CD4-positive, alpha-beta T cell treated with Interleukin-12 subunit alpha and Interleukin-12 subunit beta, for 1 hour (primary cell): ENCODE results near the gene KLHDC10.
"Not testable (repeated sequence)": the region's sequence is repeated elsewhere in the genome, so short reads cannot be mapped to it uniquely, and the experiment has no call there.

Experiments used
- DNase-seq: peaks from one replicate; pipeline ENCODE4 v3.0.0-alpha.2; 2020

Gene KLHDC10

DNA sequence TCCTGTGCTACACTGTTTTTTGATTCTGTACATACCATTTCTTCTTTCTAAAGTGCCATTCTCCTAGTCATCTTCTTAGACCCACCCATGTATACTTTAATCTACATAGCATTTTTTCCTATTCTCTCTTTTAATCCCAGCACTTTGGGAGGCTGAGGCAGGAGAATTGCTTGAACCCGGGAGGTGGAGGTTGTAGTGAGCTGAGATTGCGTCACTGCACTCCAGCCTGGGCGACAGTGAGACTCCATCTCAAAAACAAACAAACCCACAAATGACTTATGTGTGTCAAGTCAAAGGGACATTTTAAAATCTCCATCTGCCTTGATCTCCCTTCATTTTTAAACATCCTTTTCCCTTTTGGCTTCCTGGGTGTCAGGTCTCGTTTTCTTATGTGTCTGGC lies 13.2 kb downstream of the KLHDC10 start:
- DNase-seq, result not testable (repeated sequence)

GRCh38 chr7:130084037-130084875 lies 13.9 kb downstream of the KLHDC10 start:
- DNase-seq, result peak; percentile 18

DNA sequence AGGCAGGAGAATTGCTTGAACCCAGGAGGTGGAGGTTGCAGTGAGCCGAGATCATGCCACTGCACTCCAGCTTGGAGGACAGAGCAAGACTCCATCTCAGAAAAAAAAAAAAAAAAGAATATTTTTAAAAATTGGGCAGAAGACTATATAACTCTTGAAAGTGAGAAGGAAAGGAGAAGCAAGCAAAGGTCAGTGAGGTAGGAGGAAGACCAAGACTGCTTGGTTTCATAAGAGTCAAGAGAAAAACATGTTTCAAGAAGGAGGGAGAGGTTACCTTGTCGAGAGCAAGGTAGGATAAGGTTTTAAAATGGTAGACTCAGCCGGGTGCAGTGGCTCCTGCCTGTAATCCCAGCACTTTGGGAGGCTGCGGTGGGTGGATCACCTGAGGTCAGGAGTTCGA lies 14.9 kb downstream of the KLHDC10 start:
- DNase-seq, result not testable (repeated sequence)

DNA sequence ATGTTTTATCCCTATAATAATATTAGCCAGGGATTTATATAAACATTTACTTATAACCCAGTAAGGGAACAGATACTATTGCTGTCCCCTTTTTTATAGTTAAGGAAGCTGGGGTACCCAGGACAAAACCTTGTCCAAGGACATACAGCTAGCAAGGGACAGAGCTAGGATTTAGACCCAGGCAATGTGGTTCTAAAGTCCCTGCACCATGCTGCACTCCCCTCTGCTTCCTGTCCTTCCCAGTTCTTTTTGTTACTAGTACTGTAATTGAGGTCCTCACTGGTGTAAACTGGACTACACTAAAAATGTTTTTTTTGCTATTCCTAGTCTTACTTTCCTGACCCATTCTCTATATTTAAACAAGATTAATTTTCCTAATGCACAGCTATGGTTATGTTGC lies 16.6 kb downstream of the KLHDC10 start:
- no peak for DNase-seq

GRCh38 chr7:130087364-130087763 lies 17.0 kb downstream of the KLHDC10 start:
- no peak for DNase-seq

DNA sequence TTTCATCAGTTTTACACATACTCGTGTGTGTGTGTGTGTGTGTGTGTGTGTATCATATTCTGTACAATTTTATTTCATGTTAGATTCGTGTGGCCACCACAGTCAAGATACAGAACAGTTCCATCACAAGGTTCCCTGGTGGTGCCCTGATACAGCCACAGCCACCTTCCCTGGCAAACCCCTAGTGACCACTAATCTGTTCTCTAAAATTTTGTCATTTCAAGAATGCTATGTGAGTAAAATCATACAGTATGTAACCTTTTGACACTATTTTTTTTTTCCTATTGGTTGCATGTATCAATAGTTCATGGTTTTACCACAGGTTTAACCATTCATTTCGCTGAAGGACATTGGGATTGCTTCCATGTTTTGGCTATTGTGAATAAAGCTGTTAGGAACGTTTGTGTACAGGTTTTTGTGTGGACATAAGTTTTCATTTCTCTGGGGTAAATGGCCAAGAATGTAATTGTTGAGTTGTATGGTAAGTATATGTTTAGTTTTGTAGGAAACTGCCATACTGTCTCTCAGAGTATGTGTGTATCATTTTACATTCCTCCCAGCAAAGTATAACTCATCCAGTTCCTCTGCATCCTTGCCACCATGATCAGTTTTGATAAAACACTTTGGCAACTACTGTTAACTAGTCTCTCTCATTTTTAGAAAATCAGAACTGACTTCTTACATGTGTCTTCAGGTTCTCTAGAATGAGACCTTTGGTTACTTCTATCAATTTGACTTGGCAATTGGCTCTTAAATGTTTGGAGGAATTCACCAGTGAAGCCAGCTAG lies 20.6 kb downstream of the KLHDC10 start:
- no peak for DNase-seq

DNA sequence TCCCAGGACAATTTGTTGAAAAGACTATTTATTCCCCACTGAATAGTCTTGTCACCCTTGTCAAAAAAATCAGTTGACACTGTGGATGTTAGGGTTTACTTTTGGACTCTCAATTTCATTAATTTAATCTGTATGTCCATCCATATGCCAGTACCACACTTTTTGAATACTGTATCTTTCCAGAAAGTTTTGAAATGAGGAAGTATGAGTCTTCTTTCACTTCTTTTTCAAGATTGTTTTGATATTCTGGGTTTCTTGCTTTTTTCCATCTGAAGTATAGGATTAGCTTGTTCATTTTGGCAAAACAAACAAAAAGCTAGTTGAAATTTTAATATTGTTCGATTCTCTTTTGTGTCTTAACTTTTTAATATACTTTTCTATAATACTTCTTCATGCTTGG lies 21.7 kb downstream of the KLHDC10 start:
- no peak for DNase-seq

DNA sequence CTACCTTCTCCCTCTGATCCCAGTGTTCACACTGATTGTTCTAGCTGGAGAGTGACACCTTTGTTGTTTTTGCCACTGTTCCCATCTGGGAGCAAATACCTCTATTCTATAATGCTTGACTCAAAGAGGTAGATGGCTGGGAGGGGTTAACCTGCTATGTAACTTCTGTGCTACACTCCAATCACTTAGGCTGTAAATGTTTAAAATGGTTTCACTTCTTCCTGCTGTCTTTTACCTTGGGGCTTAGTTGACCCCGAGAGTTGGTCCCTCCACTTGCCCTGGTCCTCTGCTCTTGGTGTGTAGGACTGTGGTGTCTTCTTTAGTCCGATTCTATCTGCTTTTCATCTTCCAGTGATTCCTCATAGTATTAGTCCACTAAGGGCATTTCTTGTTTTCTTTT lies 22.3 kb downstream of the KLHDC10 start:
- no peak for DNase-seq

DNA sequence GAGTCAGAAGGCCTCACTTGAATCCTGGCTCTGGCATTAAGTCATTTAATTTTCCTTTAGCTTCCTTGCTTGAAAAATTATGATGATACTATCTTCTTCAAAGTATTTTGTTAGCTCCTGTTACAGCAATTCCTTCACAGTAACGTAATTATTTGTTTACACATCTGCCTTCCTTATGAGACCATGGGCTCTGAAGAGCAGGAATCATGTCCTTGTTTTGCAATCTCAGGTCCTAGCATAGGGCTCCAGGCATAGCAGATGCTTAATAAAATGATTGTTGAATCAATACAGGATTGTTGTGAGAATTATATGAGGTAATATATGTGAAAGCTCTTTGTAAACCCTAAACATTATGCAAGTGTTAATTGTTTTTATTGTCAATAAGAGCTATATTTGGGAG lies 25.5 kb downstream of the KLHDC10 start:
- no peak for DNase-seq

- no peak for DNase-seq
Measured at GRCh38 chr7:130096243-130096827, 26.0 kb downstream of the KLHDC10 start.

- no peak for DNase-seq
Measured at GRCh38 chr7:130099331-130099730, 29.0 kb downstream of the KLHDC10 start.

- no peak for DNase-seq
Measured at GRCh38 chr7:130102588-130102987, 32.3 kb downstream of the KLHDC10 start.

- no peak for DNase-seq
Measured at GRCh38 chr7:130107949-130108674, 37.8 kb downstream of the KLHDC10 start.

DNA sequence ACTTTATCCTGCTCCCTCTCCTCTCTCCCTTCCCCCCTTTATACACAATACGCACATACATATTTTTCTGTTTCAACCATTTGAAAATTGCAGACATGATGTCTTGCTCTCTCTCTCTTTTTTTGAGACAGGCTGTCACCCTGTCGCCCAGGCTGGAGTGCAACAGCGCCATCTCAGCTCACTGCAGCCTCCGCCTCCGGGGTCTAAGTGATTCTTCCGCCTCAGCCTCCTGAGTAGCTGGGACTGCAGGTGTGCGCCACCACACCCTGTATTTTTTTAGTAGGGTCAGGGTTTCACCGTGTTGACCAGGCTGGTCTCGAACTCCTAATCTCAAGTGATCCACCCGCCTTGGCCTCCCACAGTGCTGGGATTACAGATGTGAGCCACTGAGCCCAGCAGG lies 38.5 kb downstream of the KLHDC10 start:
- DNase-seq, result no peak

- DNase-seq, result no peak
Measured at GRCh38 chr7:130112093-130112492, 41.8 kb downstream of the KLHDC10 start.

DNA sequence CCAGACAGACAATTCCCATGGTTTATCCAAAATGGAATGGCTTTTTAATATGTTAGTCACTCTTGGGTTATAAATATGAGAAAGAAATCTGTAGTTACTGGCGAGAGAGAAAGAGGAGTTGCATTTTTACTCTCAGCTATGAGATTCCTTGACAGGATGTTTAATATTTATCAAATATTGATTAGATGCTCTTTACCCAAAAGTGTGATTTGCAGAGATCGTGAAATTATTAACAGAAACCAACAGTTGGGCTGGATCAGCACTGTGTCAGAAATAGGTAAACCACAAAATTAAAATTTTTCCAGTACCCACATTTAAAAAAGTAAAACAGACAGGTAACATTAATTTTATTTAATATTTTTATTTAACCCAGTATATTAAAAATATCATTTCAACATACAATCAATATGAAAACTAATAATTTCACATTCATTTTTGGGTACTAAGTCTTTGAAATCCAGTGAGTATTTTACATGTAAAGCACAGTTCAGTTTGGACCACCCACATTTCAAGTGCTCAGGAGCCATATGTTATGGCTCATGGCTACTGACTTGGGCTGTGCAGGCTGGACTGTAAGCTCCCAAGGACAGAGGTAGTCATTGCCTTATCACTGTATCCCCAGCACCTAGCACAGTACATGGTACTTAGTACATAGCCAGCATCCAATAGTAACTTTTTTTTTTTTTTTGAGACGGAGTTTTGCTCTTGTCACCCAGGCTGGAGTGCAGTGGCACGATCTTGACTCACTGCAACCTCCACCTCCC lies 42.5 kb downstream of the KLHDC10 start:
- no peak for DNase-seq

DNA sequence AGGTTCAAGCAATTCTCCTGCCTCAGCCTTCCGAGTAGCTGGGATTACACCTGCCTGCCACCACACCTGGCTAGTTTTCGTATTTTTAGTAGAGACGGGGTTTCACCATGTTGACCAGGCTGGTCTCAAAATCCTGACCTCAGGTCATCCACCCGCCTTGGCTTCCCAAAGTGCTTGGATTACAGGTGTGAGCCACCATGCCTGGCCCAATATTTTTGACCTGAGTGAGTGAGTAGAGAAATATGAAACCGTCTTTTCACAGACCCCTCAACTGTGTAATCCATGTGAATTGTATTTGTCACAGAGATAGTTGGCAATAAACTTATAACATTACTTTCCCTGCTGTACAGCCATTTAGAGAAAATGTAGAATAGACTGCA lies 43.1 kb downstream of the KLHDC10 start:
- not testable (repeated sequence) for DNase-seq

GRCh38 chr7:130113887-130114286 lies 43.6 kb downstream of the KLHDC10 start:
- no peak for DNase-seq

- no peak for DNase-seq
Measured at GRCh38 chr7:130114374-130114773, 44.0 kb downstream of the KLHDC10 start.

GRCh38 chr7:130114776-130115175 lies 44.4 kb downstream of the KLHDC10 start:
- DNase-seq, result no peak

- DNase-seq, result no peak
Measured at GRCh38 chr7:130118294-130118693, 48.0 kb downstream of the KLHDC10 start.

DNA sequence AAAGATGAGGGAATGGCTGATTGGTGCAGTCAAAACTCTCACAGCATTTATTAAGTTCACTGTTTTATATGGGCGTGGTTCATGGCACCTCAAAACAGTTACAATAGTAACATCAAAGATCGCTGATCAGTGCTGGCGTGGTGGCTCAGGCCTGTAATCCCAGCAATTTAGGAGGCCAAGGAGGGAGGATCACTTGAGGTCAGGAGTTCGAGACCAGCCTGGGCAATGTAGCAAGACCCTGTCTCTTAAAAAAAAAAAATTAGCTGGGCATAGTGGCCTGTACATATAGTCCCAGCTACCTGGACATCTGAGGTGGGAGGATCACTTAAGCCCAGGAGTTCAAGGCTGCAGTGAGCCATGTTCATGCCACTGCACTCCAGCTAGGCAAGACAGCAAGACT lies 48.5 kb downstream of the KLHDC10 start:
- DNase-seq, result no peak
